Measurements from ENCODE around the gene SLC39A11.

DNA sequence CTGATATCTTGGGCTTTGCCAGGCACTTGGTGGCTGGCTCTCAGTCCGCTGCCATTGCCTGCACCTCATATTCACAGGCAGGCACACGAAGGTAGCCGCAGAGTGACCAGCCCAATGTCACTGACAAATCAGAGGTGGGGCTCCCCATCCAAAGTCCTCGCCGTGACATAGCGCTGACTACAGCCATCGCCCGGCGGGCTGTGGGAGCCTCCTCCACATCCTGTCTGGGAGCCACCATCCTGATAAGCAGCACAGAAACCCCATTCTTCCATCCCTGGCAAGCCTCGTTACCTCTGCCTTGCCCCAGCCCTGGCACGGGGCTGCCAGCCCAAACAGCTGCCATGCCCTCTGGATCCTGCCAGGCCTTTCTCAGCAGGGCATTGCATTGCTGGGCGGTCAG lies 437.8 kb downstream of the SLC39A11 start:
- no peak for TF ChIP-seq CTCF (IDR thresholded peaks at IDR 0.05)
- TF ChIP-seq POLR2A (IDR thresholded peaks at IDR 0.05), result no peak

Data from thyroid gland (tissue), 4 donors.